Nephron (organoid): Measurements from ENCODE around the gene LINS1.
A peak's percentile ranks its signal among the peaks of the same experiment; 100 is the strongest.

Source experiments
- H3K27ac Mint-ChIP-seq, 3 experiments: 2 replicates each; pipeline ENCODE4 v1.8.0; 2020; ENCODE audit warnings: mixed read lengths in 3 of 3, mild to moderate bottlenecking in 2 of 3, moderate library complexity in 1 of 3
- H3K27me3 Mint-ChIP-seq: 2 replicates; pipeline ENCODE4 v1.8.0; 2021; ENCODE audit warnings: low read depth, mild to moderate bottlenecking, moderate library complexity, mixed read lengths
- H3K36me3 Mint-ChIP-seq: 2 replicates; pipeline ENCODE4 v1.8.0; 2020; ENCODE audit warnings: low read depth, mixed read lengths
- H3K4me1 Mint-ChIP-seq: 2 replicates; pipeline ENCODE4 v1.8.0; 2020; ENCODE audit warnings: mixed read lengths
- H3K4me3 Mint-ChIP-seq, 3 experiments: 2 replicates each; pipeline ENCODE4 v1.8.0; 2020; ENCODE audit warnings: mild to moderate bottlenecking in 3 of 3, mixed read lengths in 3 of 3, moderate library complexity in 2 of 3
- H3K9me3 Mint-ChIP-seq: 2 replicates; pipeline ENCODE4 v1.8.0; 2020; ENCODE audit warnings: mixed read lengths
- TF ChIP-seq, protein P1 (sequence below), 3 experiments: fragments of 200-600 bp; sonication (generic); IDR thresholded peaks; one replicate each; pipeline ENCODE4 v1.5.0; 2021; ENCODE audit warnings: antibody characterized with exemption in 3 of 3; ENCODE audit not compliant: unreplicated experiment in 3 of 3

Gene LINS1

DNA sequence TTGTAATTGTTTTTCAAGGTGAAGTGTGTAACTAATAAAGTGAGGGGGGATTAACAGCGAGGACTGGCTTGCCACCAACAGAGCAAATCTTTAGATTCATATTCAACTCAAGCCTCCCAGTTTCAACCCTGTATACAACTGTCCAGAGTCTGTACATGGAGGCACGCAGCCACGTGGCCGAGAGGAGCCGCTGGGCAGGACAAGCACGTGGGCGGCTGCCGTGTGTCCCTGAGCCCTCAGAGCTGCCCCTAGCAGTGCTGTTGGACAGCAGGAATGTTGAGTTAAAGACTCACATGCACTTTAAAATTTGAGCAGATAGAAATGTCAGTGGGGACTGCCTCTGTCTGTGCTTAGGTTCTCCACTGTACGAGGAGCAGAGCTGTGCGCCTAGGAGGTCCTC is 29.8 kb upstream of the LINS1 start:
- peaks cover 5% of the 10 kb centered on the region for H3K4me1 Mint-ChIP-seq
- H3K36me3 Mint-ChIP-seq = peaks cover 36% of the 10 kb centered on the region
- no peak overlapping the region for H3K27ac Mint-ChIP-seq
- H3K4me3 Mint-ChIP-seq = no peak overlapping the region
- H3K27me3 Mint-ChIP-seq = no peaks in the 10 kb centered on the region
- TF ChIP-seq, protein P1, sequence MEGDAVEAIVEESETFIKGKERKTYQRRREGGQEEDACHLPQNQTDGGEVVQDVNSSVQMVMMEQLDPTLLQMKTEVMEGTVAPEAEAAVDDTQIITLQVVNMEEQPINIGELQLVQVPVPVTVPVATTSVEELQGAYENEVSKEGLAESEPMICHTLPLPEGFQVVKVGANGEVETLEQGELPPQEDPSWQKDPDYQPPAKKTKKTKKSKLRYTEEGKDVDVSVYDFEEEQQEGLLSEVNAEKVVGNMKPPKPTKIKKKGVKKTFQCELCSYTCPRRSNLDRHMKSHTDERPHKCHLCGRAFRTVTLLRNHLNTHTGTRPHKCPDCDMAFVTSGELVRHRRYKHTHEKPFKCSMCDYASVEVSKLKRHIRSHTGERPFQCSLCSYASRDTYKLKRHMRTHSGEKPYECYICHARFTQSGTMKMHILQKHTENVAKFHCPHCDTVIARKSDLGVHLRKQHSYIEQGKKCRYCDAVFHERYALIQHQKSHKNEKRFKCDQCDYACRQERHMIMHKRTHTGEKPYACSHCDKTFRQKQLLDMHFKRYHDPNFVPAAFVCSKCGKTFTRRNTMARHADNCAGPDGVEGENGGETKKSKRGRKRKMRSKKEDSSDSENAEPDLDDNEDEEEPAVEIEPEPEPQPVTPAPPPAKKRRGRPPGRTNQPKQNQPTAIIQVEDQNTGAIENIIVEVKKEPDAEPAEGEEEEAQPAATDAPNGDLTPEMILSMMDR (IDR thresholded peaks at IDR 0.05; ENCODE audit: unreplicated experiment in 3 of 3) = no peak
- H3K9me3 Mint-ChIP-seq = no peaks in the 10 kb centered on the region

DNA sequence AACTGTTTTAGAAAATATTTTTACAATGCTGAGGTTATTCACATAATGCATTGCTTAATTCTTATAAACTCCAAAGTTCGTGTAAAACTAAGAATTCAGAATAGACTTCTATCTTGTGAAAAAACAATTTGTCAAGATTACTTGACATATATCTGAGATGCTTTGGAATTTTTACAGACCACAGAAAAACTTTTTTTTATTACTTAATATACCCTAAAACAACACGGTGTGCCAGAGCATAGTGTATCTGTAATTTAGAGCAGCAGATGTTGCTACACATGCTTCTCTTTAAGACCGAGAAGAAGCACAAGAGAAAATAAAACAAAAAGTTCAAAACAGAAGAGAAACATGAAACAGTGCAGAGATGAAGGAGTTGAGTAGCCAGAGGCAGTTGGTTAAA is 26.8 kb upstream of the LINS1 start:
- TF ChIP-seq, protein P1 (IDR thresholded peaks at IDR 0.05; ENCODE audit: unreplicated experiment in 3 of 3) = no peak
- peaks cover 36% of the 10 kb centered on the region for H3K36me3 Mint-ChIP-seq
- peaks cover 5% of the 10 kb centered on the region for H3K4me1 Mint-ChIP-seq
- H3K27me3 Mint-ChIP-seq = no peaks in the 10 kb centered on the region
- no peaks in the 10 kb centered on the region for H3K9me3 Mint-ChIP-seq
- no peak overlapping the region for H3K4me3 Mint-ChIP-seq
- H3K27ac Mint-ChIP-seq = peak overlapping the region in 1 of 3 experiments; percentile 30

DNA sequence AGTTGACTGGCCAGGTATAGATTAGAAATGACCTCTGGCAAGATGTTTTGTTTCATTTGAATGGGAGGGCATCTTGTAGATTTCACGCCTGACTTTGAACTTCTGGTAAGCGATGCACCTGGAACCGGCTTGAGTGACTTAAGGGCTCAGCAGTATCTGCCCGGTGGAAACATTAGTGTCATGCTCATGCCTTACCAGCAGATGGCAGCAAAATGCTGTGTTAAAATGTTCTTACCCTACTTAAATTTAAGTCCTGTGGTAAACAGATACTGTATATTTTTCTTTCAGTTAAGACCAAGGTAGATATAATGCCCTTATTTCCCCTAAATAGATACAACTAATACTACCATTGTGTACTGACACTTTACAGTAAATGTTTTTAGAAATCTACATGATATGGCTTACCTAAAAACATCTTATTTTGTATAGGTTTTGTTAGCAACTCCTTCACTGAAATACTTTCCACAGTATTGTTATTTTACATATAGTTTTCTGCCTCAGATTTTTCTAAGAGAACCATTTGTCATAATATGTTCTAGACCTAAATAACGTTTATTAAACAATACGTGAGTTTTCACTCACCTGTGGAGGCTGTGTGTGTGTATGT is 25.9 kb upstream of the LINS1 start:
- H3K4me1 Mint-ChIP-seq = peaks cover 5% of the 10 kb centered on the region
- TF ChIP-seq, protein P1 (IDR thresholded peaks at IDR 0.05; ENCODE audit: unreplicated experiment in 3 of 3) = peak; percentile 68 to 91 (median 76)
- H3K27me3 Mint-ChIP-seq = no peaks in the 10 kb centered on the region
- H3K9me3 Mint-ChIP-seq = no peaks in the 10 kb centered on the region
- no peak overlapping the region for H3K4me3 Mint-ChIP-seq
- peaks cover 34% of the 10 kb centered on the region for H3K36me3 Mint-ChIP-seq
- no peak overlapping the region for H3K27ac Mint-ChIP-seq

DNA sequence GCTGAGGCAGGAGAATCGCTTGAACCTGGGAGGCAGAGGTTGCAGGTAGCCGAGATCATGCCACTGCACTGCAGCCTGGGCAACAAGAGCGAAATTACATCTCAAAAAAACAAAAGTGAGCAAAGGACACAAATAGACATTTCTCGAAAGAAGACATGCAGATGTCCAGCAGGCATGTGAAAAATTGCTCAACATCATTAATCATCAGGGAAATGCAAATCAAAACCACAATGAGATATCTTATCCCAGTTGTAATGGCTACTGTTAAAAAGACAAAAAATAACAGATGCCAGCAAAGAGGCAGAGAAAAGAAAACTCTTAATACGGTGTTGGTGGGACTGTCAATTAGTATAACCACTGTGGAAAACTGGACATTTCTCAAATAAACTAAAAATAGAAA is 21.3 kb upstream of the LINS1 start:
- peaks cover 40% of the 10 kb centered on the region for H3K36me3 Mint-ChIP-seq
- TF ChIP-seq, protein P1 (IDR thresholded peaks at IDR 0.05; ENCODE audit: unreplicated experiment in 3 of 3) = no peak

DNA sequence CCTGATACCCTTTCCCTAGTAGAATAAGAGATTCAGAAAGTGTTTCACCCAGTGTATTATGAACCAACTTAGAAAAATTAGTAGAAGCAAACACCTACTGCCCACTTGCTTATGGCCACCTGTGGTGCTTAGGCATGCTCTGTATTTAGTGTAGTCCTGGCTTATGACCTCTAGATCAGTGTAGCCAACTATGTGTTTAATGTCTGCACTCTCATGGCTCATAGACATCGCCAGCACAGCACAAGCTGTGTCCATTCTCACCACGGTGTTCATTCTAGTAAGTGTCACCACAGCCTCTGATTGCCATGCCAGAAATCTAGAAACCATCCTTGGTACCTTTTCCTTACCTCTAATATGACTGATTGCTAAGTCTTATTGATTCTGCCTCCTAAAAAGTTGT is 14.7 kb upstream of the LINS1 start:
- H3K4me3 Mint-ChIP-seq = no peak overlapping the region
- TF ChIP-seq, protein P1 (IDR thresholded peaks at IDR 0.05; ENCODE audit: unreplicated experiment in 3 of 3) = no peak
- peaks cover 55% of the 10 kb centered on the region for H3K36me3 Mint-ChIP-seq
- H3K4me1 Mint-ChIP-seq = no peaks in the 10 kb centered on the region
- H3K27me3 Mint-ChIP-seq = no peaks in the 10 kb centered on the region
- peaks cover 2% of the 10 kb centered on the region for H3K9me3 Mint-ChIP-seq
- H3K27ac Mint-ChIP-seq = no peak overlapping the region

More for the DNA sequence above, 21.3 kb upstream of the LINS1 start:
- no peaks in the 10 kb centered on the region for H3K4me1 Mint-ChIP-seq
- H3K27ac Mint-ChIP-seq = no peak overlapping the region
- H3K9me3 Mint-ChIP-seq = peaks cover 2% of the 10 kb centered on the region
- H3K27me3 Mint-ChIP-seq = no peaks in the 10 kb centered on the region
- H3K4me3 Mint-ChIP-seq = no peak overlapping the region

DNA sequence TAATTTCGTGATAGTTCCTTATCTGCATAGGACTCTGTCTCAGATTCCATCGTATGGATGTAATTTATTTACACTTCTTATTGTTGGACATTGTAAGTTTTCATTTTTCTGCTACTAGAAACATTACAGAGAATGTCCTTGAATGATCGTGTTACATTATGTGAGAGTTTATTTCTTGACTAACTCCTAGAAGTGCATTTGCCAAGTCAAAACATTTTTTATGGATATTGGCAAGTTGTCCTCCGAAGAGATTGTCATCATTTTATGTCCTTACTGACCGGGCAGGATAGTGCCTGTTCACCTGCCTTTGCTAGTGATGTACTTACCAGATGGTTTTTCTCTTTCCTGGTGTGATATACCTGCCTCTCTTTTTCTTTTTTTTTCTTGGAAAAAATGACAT is 13.8 kb upstream of the LINS1 start:
- no peak overlapping the region for H3K27ac Mint-ChIP-seq
- no peak overlapping the region for H3K4me3 Mint-ChIP-seq
- peaks cover 51% of the 10 kb centered on the region for H3K36me3 Mint-ChIP-seq
- H3K27me3 Mint-ChIP-seq = no peaks in the 10 kb centered on the region
- H3K4me1 Mint-ChIP-seq = no peaks in the 10 kb centered on the region
- H3K9me3 Mint-ChIP-seq = peaks cover 2% of the 10 kb centered on the region
- TF ChIP-seq, protein P1 (IDR thresholded peaks at IDR 0.05; ENCODE audit: unreplicated experiment in 3 of 3) = no peak
